ENCODE data around the gene USP48.

The USP48 gene

DNA sequence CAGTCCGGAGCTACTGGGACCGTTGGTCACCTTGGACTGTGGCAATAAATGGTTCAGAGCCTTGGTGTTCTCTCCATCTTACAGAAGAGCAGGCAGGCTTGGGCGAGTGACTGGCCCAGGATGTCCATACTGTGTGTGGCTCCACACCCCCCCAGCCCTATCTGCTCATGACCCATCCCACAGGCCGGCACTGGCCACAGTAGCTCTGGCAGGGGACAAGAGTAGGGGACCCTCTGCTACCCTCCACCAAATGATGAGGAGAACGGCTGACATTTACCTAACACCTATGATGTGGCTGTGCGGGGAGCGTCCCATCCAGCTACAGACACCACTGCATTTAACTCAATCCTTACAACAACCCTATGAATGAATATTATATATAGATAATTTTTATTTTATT, 42.4 kb upstream of the USP48 start:
- Histone ChIP-seq H3K9me3 (replicated peaks in 1 of 11) (no peaks in the 10 kb centered on the region), H4K20me1 (peaks cover 0 to 15% (median 0%) of the 10 kb centered on the region in 11 experiments; a peak in 1 of 22 replicates), H3K27ac (no peak overlapping the region), H3K4me1 (peaks cover 8 to 26% (median 15%) of the 10 kb centered on the region in 10 experiments; a peak in 16 of 20 replicates), H3K4me3 (no peak overlapping the region), H3K36me3 (peaks cover 0 to 91% (median 51%) of the 10 kb centered on the region in 11 experiments; a peak in 21 of 22 replicates), H3K27me3 (no peaks in the 10 kb centered on the region), H3K4me2 (no peak overlapping the region), H3K9ac (no peak overlapping the region)
- no peak for TF ChIP-seq Cebpa-rat (IDR thresholded peaks at IDR 0.05)

DNA sequence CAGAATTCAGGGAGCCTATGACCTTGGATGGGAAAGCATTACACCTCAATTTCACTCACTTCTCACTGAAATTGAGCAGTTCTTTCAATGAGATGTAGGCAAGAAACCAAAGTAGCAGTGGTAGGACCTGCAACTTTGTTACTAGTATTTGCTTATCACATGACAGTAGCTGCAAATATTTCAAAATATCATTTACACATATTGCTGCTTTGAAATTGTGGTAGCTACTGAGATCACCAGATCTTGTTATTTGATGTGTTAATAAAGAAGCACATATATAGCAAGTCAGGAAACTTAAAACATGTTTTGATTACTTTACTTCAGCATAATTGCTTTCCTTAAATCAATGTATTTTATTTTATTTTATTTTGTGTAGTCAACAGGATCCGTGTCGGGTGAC, 42.0 kb upstream of the USP48 start:
- no peak for TF ChIP-seq Cebpa-rat (IDR thresholded peaks at IDR 0.05)
- Histone ChIP-seq H3K9ac (no peak overlapping the region), H4K20me1 (peaks cover 0 to 15% (median 0%) of the 10 kb centered on the region in 11 experiments; a peak in 1 of 22 replicates), H3K4me2 (peak overlapping the region in 2 of 11 experiments; percentile 45 to 62; a peak in 2 of 22 replicates), H3K27ac (no peak overlapping the region), H3K36me3 (peaks cover 0 to 88% (median 50%) of the 10 kb centered on the region in 11 experiments; a peak in 21 of 22 replicates), H3K9me3 (replicated peaks in 1 of 11) (no peaks in the 10 kb centered on the region), H3K4me1 (peaks cover 8 to 26% (median 15%) of the 10 kb centered on the region in 10 experiments; a peak in 16 of 20 replicates), H3K27me3 (no peaks in the 10 kb centered on the region), H3K4me3 (no peak overlapping the region)

DNA sequence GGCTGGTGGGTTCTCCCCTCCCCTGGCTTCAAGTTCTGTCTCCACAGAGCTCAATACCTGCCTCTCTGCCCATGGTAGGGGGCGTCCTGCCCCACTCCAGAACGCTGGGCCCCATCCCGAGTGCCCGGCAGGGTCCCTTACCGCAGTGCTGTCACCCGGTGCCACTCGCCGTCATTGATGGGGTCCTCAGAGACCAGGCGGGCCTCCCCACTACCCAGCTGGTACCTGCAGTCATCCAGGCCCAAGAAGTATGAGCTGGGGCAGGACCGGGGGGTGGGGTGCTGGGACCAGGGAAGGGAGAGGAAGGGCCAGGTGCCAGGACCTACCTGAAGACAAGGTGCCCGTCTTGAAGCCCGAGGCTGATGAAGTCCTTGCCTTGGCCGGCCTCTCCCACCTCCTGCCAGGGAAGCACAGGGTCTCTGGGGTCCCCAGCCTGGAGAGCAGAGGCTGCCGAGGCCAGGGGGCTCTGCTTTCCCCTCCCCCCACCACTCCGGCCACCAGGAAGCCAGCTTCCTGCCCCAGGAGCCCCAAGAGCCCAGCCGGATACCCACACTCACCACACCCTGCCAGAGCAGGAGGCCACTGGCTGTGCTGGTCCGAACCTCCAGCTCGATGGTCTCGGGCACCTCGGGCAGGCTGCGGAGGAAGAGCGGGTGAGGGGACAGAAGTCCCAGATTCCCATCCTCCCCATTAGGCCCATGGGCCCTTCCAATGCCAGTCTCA, 41.2 kb upstream of the USP48 start:
- no peak for TF ChIP-seq Cebpa-rat (IDR thresholded peaks at IDR 0.05)
- Histone ChIP-seq H3K9me3 (replicated peaks in 1 of 11) (no peaks in the 10 kb centered on the region), H3K4me2 (peak overlapping the region; percentile 0 to 69 (median 33); a peak in 13 of 22 replicates), H3K36me3 (peaks cover 0 to 80% (median 44%) of the 10 kb centered on the region in 11 experiments; a peak in 21 of 22 replicates), H3K9ac (peak overlapping the region in 6 of 11 experiments; percentile 5 to 45 (median 26); a peak in 5 of 22 replicates), H3K27ac (peak overlapping the region in 5 of 11 experiments; percentile 8 to 55 (median 25); a peak in 9 of 22 replicates), H4K20me1 (peaks cover 0 to 10% (median 0%) of the 10 kb centered on the region in 11 experiments; a peak in 1 of 22 replicates), H3K27me3 (no peaks in the 10 kb centered on the region), H3K4me1 (peaks cover 9 to 26% (median 15%) of the 10 kb centered on the region in 10 experiments; a peak in 16 of 20 replicates), H3K4me3 (no peak overlapping the region)

- TF ChIP-seq Cebpa-rat (IDR thresholded peaks at IDR 0.05) = no peak
- Histone ChIP-seq H3K27ac (peak overlapping the region in 5 of 11 experiments; percentile 8 to 55 (median 25); a peak in 9 of 22 replicates), H3K36me3 (peaks cover 0 to 73% (median 38%) of the 10 kb centered on the region in 11 experiments; a peak in 20 of 22 replicates), H3K4me2 (peak overlapping the region in 9 of 11 experiments; percentile 10 to 69 (median 38); a peak in 12 of 22 replicates), H3K9me3 (replicated peaks in 1 of 11) (no peaks in the 10 kb centered on the region), H3K4me1 (peaks cover 13 to 29% (median 19%) of the 10 kb centered on the region in 10 experiments), H3K9ac (peak overlapping the region in 6 of 11 experiments; percentile 5 to 46 (median 34); a peak in 7 of 22 replicates), H4K20me1 (peaks cover 0 to 3% (median 0%) of the 10 kb centered on the region in 11 experiments; a peak in 1 of 22 replicates), H3K4me3 (no peak overlapping the region), H3K27me3 (no peaks in the 10 kb centered on the region)
Measured at GRCh38 chr1:21823206-21823979, 40.4 kb upstream of the USP48 start.

- no peak overlapping the region for H3K4me2 ChIP-seq
Measured at GRCh38 chr1:21822349-21822748, 39.4 kb upstream of the USP48 start.

GRCh38 chr1:21821385-21822019, 38.6 kb upstream of the USP48 start:
- Histone ChIP-seq H3K4me3 (no peak overlapping the region), H3K9me3 (replicated peaks in 1 of 11) (no peaks in the 10 kb centered on the region), H3K27ac (peak overlapping the region in 1 of 11 experiments; percentile 15; a peak in 1 of 22 replicates), H3K4me2 (no peak overlapping the region), H3K9ac (no peak overlapping the region), H3K36me3 (peaks cover 0 to 54% (median 20%) of the 10 kb centered on the region in 11 experiments; a peak in 15 of 22 replicates), H4K20me1 (no peaks in the 10 kb centered on the region; a peak in 1 of 22 replicates), H3K4me1 (peaks cover 24 to 45% (median 36%) of the 10 kb centered on the region in 10 experiments), H3K27me3 (no peaks in the 10 kb centered on the region)
- TF ChIP-seq Cebpa-rat (IDR thresholded peaks at IDR 0.05) = no peak

More at GRCh38 chr1:21822349-21822748, 39.4 kb upstream of the USP48 start:
- Histone ChIP-seq H3K4me3 (no peak overlapping the region), H3K27ac (peak overlapping the region in 1 of 11 experiments; percentile 22; a peak in 1 of 22 replicates), H3K9ac (no peak overlapping the region; a peak in 1 of 22 replicates), H3K4me1 (peaks cover 16 to 36% (median 28%) of the 10 kb centered on the region in 10 experiments), H3K9me3 (replicated peaks in 1 of 11) (no peaks in the 10 kb centered on the region), H3K36me3 (peaks cover 0 to 62% (median 28%) of the 10 kb centered on the region in 11 experiments; a peak in 19 of 22 replicates), H3K27me3 (no peaks in the 10 kb centered on the region), H4K20me1 (no peaks in the 10 kb centered on the region; a peak in 1 of 22 replicates)
- TF ChIP-seq Cebpa-rat (IDR thresholded peaks at IDR 0.05) = no peak

- H3K27me3 ChIP-seq = no peaks in the 10 kb centered on the region
- no peak overlapping the region for H3K9ac ChIP-seq
- H3K4me2 ChIP-seq = no peak overlapping the region
- H3K36me3 ChIP-seq = peaks cover 0 to 46% (median 20%) of the 10 kb centered on the region in 11 experiments; a peak in 15 of 22 replicates
- no peaks in the 10 kb centered on the region for H3K9me3 ChIP-seq (replicated peaks in 1 of 11)
- no peak overlapping the region for H3K4me3 ChIP-seq
- TF ChIP-seq Cebpa-rat (IDR thresholded peaks at IDR 0.05) = no peak
- H4K20me1 ChIP-seq = no peaks in the 10 kb centered on the region; a peak in 1 of 22 replicates
- peak overlapping the region in 1 of 11 experiments; percentile 15; a peak in 1 of 22 replicates for H3K27ac ChIP-seq
- H3K4me1 ChIP-seq = peaks cover 32 to 52% (median 44%) of the 10 kb centered on the region in 10 experiments
Measured at GRCh38 chr1:21820597-21821232, 37.8 kb upstream of the USP48 start.

DNA sequence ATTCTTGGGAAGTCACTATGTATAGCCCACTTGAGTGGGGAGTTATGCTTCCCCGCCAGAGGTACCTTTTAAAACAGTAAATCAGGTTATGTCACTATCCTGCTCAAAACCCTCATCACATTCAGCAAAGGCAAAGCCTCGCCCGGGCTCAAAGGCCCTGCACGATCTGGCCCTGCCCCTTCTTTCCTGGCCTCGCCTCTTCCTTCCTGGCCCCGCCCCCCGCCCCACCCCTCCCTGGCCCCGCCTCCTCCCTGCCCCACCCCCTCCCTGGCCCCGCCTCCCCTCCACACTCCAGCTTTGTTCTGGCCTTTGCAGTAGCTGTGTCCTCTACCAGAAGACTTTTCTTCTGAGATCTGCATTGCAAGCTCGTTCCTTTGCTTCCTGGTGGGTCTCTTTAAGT, 35.7 kb upstream of the USP48 start:
- Histone ChIP-seq H3K27me3 (no peaks in the 10 kb centered on the region), H3K4me2 (peak overlapping the region; percentile 16 to 73 (median 54); a peak in 18 of 22 replicates), H4K20me1 (no peaks in the 10 kb centered on the region; a peak in 1 of 22 replicates), H3K36me3 (peaks cover 0 to 29% (median 10%) of the 10 kb centered on the region in 11 experiments; a peak in 14 of 22 replicates), H3K9me3 (replicated peaks in 1 of 11) (no peaks in the 10 kb centered on the region), H3K9ac (no peak overlapping the region), H3K4me3 (no peak overlapping the region), H3K27ac (peak overlapping the region in 3 of 11 experiments; percentile 12 to 33 (median 19); a peak in 3 of 22 replicates), H3K4me1 (peaks cover 42 to 61% (median 54%) of the 10 kb centered on the region in 10 experiments)
- TF ChIP-seq Cebpa-rat (IDR thresholded peaks at IDR 0.05) = no peak

Measured in BLaER1 treated with 17β-estradiol and CSF1 and Interleukin-3, amounts not matched to agents 10 nM and 100 nM (cell line).